ENCODE data around the gene MAPK10. TPM values are rescaled to one million over a fixed set of nuclear protein-coding genes. Genes with fewer than 3 reads are reported as not detected.

MAPK10 gene
- total and polyA plus RNA-seq, 2 of the 8 experiments (the other 6 are each of a cell fraction or from before 2014, with no cell fraction given): 2.5 to 3.1 TPM

- TF ChIP-seq CHD7 (IDR thresholded peaks at IDR 0.05; ENCODE audit: insufficient replicate concordance, low read length) (no peak), KDM1A (IDR thresholded peaks at IDR 0.05; ENCODE audit: borderline replicate concordance, low read length) (no peak), JUND (IDR thresholded peaks at IDR 0.05; ENCODE audit: low read length) (no peak)
These were observed 242.0 kb downstream of the MAPK10 start (continued) for GRCh38 chr4:86117705-86118302.
